ENCODE results near the gene FARP1.

FARP1 gene

DNA sequence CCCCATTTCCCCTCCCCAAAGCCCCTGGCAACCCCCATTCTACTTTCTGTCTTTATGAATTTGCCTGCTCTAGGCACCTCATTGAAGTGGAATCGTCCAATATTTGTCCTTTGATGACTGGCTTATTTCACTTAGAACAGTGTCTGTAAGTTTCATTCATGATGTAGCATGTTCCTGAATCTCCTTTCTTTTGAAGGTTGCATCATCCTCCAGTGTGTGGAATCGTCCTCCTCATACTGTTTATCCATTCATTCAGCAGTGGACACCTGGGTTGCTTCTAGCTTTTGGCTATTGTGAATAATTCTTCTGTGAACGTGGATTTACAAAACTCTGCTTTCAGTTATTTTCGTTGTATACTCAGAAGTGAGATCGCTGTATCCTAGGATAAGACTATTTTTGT is 195.4 kb downstream of the FARP1 start:
- no peak for DNase-seq (ENCODE audit: low read depth)

DNA sequence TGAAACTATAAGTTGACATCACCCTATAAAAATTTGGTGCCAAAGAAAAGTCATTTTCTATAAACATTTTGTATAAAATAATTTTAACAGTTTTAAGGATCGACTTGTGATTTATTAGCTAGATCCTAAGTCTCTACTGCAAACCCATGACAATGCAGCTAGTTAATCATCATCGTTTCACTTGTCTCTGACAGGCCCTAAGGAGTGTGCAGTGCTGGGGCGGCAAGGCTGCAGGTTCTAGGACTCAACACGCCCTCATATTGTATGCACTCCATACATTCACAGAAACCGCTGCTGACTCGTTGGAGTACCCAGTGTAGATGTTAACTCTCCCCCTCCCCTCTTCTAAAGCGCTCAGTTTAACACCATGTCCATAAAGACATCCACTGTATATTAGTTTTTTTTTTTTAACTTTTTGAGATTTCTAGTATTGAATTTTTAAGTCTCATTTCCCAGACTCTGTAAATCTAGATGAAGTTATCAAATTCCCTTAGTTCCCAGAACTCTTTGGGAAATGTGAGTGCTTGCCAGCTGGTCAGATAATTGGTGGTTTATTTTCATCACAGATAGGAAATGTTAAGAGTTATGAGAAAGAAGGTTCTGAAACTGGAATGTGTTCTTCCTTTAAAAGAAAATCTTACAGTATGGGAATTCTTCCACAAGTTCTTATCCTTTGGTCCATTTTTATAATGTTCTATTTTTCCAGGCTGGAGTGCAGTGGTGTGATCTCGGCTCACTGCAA is 197.0 kb downstream of the FARP1 start:
- DNase-seq (ENCODE audit: low read depth): no peak

DNA sequence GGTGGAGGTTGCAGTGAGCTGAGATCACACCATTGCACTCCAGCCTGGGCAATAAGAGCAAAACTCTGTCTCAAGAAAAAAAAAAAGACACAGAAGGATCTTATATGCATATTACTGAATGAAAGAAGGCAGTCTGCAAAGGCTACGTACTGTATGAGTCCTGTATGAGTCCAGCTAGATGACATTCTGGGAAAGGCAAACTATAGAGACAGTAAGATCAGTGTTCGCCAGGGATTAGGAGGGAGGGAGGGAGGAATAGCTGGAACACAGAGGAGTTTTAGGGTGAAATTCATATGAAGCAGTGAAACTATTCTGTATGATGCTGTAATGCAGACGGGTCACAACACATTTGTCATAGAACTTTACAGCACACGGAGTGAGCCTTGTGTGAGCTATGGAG is 200.1 kb downstream of the FARP1 start:
- no peak for DNase-seq (ENCODE audit: low read depth)

DNA sequence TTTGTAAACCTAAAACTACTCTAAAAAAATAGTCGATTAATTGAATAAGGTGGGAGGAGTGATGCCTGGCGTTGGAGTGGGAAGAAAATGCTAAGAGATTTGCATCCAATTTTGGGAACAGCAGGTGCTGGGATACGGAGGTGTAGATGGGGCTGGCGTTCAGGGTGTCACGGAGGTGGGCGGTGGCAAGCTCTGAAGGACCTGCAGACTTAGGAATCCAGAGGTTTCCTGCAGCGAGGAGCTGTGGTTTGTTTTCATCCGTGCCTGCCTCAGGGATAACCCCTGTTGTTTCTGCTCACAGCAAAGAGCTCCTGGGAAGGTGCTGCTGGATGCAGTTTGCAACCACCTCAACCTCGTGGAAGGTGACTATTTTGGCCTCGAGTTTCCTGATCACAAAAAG is 200.6 kb downstream of the FARP1 start:
- DNase-seq (ENCODE audit: low read depth): no peak

DNA sequence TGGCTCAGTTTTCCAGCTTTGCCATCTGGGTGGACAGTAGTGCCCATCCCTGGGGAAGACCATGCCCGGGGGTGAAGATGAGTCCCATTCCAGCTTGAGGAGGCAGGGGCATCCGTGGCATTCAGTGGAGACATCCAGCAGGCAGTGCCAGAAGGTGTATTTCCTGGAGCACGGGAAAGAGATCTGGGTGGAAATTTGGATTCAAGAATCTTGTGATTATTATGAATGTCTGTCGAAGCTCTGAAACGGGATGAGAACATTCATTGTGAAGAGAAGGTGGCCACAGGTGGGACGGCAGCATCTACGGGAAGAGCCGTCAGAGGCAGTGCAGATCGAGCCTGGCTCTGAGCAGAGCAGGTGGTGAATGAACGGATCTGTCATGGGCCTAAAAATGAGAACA is 201.5 kb downstream of the FARP1 start:
- no peak for DNase-seq (ENCODE audit: low read depth)

DNA sequence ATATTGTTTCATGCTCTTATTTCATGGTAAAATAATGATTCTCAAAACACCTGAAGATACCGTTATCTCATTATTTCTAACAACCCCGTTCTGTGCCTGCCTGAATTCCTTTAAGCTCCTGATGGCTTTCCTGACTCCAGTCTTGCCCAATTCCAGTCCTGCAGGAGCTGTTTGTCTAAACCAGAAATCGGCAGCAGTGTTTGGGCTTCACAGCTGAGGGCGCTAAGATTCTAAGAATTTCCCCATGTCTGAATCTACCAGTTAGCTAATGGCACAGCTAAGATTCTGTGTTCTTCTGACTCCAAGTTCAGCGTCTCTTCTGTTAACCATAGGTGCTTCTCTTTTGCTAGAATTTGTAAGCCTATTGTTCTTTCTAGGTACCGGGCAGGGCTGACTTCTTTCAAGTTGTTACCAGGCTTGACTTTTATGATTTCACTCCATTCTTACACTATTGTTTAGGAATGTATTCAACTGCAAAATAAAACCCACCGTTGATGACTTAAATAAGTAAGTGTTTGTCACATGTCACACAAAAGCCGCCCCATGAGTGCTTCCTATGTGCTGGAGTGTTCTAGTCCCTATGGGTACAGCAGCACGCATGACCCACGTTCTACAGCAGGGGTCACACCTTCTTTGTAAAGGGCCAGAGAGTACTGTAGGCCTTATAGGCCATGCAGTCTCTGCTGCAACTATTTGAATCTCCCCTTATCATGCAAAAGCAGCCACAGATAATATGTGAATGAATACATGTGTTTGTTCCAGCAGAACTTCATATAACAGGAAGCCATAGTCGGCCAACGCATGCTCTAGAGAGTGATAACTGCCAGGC is 202.4 kb downstream of the FARP1 start:
- peak; percentile 44 for DNase-seq (ENCODE audit: low read depth)

DNA sequence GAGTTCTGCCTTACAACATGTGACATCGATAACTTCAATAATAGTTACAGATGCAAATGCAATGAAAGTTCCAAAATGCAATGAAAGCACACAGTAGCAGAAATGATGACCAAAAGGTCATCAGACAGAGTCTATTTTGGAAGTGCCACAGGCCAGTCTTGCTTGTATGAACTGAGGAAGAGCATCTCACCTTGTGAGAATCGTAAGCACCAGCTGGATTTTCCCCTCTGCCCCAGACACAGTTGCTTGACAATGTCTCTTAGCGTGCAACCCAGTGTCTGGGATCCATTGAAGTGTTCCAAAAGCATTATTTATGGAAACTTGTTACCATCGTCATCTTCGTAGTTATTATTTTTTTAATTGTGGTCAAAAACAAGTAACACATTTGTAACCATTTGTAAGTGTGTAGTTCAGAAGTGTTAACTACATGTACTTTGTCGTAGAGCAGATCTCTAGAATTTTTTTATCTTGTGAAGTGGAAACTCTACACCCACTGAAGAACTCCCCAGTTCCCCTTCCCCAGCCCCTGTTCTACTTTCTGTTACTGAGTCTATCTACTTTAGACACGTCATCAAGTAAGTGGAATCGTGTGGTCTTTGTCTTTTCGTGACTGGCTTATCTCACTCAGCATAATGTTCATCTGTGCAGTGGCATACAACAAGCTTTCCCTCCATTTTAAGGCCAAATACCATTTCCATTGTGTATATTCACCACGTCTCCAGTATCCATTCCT is 204.2 kb downstream of the FARP1 start:
- no peak for DNase-seq (ENCODE audit: low read depth)

DNA sequence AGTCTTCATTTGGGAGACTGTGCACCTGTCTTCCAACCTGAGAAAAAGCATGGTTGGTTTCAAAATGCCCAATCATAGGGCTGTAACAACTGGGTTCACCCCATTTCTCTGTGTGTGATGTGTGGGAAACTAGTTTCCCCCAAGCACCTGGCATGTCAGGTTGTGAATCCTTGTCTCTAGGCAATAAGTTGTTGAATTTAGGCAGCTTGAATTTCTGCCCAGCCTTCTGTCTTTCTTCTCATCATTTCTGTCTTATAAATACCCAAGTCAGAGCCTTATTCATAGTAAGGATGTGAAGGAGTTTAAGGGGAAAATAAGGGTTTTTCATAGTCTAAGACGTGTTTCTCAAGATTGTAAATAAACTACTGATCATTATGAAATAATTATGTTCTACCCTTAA is 204.9 kb downstream of the FARP1 start:
- no peak for DNase-seq (ENCODE audit: low read depth)

DNA sequence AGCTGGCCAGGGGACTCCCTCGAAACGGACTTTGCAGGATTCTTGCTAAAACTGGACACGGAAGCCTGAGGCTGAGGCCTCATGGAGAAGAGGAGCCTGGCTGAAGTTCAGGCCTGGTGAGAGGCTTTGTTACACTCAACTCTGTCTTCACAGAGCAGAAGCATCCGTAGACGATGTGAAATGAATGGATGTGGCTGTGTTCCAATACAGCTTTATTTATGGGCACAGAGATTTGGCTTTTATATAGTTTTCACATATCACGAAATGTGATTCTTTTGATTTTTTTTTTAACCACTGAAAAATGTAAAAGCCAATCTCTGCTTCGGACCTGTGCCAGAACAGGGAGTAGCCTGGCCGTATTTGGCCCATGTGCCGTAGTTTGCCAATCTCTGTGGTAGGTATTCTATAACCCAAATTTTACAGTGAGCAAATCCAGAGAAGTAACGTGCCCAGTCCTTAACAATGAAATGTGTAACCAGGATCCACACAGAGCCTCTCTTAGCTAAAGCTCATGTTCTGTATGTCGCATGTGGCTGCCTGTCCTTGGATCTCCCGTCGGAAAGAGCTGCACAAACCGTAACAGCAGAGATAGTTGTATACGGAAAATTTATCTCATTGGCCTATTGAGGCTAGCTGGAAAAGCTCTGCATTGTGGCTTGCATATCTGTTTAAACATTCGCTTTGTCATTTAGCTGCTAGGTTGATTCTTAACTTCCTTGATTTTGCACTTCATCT is 205.7 kb downstream of the FARP1 start:
- DNase-seq (ENCODE audit: low read depth): no peak

DNA sequence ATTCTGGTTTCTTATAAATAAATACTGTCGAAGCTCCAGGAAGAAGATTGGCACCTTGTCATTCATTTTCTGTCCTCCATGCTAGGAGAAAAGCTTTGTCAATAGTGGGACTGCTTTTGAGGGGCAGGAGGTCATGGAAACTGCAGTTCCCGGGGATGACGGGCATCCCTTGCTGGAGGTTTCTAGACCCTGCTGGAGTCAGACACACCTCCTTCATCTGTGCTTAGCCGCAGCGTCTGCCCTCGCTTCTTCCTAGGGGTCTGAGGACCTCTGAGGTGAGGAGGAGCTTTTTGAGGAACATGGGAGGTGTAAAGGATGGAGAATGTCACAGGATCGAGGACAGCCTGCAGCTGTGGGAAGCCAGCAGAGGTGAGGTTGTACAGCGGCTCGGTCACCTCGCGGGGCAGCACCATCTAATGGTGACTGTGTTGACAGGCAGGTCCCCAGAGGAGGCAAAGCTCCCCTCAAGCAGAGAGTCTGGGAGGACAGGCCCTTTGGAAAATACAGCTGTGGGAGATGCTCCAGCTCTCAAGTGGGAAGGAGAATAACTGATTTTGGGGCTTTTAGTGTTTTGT is 206.9 kb downstream of the FARP1 start:
- no peak for DNase-seq (ENCODE audit: low read depth)

DNA sequence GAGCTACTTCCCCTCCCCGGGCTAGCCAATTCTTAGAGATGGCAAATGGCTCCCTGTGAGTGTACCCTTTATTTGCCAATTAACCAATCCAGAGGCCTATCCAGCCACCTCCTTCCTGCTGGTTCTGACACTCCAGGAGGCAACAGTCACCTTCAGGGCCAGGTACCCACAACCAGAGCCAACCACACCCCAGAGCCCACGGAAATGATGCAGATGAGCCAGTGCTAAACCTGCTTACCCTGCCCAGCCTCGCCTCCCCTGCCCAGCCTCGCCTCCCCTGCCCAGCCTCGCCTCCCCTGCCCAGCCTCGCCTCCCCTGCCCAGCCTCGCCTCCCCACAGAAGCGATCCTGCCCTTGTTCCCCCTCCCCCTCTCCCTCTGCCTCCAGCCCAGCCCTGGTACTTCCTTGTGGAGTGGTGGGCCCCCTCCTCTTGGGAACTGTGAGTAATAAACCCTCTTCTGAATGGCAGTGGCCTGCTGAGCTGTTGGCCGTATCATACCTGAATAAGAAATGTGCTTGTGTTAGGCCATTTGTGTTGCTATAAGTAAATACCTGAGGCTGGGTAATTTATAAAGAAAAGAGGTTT is 207.9 kb downstream of the FARP1 start:
- DNase-seq (ENCODE audit: low read depth): no peak

DNA sequence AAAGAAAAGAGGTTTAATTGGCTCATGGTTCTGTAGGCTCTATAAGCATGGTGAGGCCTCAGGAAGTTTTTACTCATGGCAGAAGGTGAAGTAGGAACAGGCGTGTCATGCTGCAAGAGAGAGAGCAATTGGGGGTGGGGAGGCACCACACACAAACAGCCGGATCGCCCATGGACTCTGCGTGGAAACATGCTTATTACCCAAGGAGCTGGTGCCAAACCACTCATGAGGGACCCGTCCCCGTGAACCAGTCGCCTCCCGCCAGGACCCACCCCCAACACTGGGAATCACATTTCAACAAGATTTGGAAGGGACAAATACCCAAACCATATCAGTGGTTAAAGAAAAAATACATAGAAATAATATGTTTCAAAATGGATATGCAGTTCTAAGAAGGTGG is 208.7 kb downstream of the FARP1 start:
- no peak for DNase-seq (ENCODE audit: low read depth)

DNA sequence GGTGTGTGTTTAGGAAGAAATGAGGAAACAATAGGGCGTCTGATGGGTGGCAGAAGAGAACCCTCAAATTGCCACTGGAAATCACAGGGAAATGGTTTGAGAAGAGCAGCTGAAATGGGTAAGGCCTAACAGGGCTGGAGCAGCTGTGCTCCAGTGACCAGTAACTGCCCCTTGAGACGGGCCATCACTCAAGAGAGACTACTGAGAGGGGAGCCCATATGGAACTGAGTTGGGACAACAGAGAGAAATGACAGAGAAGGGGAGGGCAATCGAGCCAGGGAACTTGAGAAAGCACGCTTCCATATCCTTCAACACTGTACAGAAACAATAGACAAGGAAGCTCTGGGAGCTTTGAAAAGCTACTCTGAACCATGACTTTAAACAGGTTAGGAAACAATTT is 209.3 kb downstream of the FARP1 start:
- DNase-seq (ENCODE audit: low read depth): no peak

DNA sequence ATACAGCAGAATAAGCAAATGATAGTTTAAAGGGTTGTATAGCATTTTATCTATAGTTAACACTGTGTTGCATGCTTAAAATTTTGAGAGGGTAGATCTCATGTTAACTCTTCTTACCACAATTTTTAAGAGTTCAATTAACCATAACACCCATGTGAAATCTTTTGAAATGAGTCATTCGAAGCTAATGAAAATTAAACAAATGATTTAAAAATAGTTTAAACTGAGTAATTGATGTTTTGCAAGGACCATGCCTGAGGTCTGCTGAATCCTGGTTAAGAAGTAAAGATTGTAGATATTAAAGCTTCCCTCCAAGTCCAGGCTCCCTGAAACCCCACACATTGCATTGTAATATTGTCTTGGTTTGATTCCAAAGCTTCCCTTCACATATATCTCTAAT is 210.9 kb downstream of the FARP1 start:
- peak; percentile 7 for DNase-seq (ENCODE audit: low read depth)

DNA sequence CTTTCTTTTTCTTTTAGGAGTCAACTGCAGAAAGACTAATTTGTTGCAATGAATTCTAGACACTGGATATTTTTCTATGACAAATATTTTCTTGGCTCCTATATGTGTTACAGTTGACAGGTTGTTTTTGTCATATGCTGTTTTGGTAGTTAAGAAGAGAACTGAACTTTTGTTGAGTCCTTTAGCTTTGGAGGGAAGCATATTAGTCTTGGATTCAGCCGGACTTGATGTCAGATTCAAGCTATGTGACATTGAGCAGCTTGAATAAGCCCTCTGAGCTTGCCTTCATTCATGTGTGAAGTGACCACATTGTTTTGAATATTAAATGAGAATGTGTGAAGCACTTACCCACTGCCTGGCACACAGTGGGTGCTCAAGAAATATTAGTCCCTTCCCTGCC is 216.0 kb downstream of the FARP1 start:
- no peak for DNase-seq (ENCODE audit: low read depth)

DNA sequence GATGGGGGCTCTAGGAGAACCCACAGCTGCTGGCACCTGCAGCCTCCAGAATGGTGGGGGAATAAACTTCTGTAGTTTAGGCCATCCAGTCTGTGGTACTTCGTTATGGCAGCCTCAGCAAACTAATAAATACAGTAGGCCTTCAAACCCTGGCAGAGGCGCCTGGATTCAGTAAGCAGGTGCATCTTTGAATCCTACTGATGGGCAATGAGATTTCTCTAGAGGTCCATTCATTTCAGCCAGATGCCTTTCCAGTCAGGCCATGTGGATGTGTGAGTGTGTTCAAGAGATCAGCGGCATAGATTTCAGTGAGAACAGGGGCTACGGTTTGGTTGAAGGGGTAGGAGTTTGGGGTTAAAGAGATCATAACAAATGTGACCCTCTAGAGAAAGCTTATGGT is 217.7 kb downstream of the FARP1 start:
- DNase-seq (ENCODE audit: low read depth): no peak

DNA sequence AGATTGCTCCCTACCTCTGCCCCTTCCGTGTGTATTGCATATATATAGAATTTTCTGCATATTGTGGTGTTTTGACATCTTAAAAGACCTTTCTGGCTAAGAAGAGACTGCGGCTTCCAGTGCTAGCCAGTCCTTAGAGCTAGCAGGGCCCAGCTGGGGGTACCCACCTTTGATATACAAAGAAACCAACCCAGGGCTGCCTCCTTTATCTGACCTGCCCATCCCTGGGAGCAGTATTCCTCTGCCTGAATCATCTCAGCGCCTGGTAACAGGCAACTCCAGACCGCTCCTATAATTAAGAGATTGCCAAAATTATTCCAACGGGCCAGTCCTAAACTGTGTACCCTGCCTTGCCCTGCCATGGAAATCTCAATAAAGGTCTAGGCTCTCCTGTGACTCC is 220.4 kb downstream of the FARP1 start:
- no peak for DNase-seq (ENCODE audit: low read depth)

DNA sequence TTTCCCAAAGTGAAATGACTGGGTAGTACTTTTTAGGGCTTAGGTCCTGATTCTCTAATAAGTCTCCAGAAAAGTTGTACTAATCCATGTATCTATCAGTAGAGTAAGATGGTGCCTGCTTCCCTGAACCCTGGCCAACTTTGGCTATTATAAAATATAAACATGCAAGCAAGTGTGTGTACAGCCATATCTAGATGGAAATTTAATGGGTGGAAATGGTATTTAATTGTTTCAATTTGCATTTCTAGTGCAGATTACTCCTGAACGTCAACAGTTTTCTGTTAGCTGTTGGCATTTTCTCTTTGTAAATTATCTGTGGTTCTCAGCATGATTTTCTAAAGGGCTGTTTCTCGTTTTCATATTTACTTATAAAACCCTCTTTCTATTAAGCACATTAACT is 221.3 kb downstream of the FARP1 start:
- DNase-seq (ENCODE audit: low read depth): no peak

DNA sequence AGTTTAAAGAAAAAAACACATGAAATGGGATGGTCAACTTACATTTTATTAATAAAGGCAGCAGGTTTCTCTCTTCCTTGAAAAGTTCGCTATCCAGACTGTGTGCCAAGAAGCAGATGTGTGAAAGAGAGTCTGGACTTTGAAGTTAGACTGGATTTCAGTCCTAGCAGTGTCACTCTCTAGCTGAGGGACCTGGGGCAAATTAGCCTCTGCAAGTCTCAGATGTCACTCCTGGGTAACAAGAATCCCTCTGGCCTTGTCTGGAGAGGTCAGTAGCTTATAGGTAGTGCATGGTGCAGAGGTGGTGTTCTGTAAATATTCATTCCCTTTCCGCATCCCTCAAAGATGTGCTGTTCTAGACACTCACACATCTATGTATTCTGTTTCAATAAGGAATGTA is 221.8 kb downstream of the FARP1 start:
- no peak for DNase-seq (ENCODE audit: low read depth)

DNA sequence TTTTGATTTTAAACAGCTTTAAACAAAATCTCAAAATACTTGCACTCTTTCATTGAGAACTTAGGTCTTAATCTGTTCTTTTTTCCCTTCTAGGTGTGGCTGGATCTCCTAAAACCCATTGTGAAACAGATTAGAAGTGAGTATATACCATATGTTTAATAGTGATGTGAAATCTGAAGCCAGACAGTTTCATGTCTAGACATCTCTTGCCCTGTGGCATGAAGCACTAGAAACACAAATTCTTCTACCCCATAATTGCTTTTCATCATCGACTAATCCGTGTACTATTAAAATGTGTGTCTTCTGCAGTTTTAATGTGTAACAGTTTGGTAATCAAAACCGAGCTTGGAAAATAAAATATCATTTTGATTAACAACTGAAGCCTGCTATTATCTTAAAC is 222.4 kb downstream of the FARP1 start:
- DNase-seq (ENCODE audit: low read depth): no peak

DNA sequence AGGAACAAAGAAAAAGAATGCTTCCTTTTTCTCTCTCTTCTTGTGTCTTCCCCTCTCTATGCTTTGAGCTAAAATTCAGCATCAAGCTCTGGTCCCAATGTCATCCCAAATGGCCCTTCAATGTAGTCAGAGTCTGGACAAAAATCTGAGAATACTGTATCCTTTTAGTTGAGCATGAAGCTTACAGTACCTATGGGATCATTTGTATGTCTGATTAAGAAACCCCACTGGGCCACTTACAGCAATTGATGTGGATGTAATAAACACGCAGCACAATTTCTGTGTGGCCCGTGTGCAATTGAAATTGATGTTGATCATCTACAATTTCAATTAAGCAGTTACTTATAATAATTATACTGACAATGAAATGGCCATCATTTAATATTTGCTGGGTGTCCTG is 223.1 kb downstream of the FARP1 start:
- no peak for DNase-seq (ENCODE audit: low read depth)

DNA sequence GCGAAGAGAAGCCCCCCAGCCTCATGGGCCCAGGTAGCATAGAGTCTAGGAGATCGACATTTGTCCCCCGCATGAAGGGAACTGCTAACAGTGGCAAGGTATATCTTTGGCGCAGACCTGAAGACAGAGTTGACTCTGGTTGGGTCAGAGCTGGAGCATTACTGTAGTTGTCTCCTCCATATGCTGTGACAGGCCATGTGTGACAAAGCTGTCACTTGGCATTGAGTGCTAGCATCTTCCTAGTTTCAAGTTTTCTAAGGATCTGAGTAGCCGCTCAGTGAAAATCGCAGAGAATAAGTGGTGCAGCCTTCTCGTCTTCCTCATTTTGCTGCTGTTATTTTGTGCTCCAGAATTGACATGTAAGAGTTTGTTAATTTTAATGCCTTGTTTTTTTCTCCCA is 223.5 kb downstream of the FARP1 start:
- DNase-seq (ENCODE audit: low read depth): no peak
